Measurements from ENCODE around the gene C1R. TPM values are rescaled to one million over a fixed set of nuclear protein-coding genes. Genes with fewer than 3 reads are reported as not detected.
"Not testable (repeated sequence)": the region's sequence is repeated elsewhere in the genome, so short reads cannot be mapped to it uniquely, and the experiment has no call there.

The C1R gene
- polyA plus RNA-seq, 1 donor = 140 TPM

DNA sequence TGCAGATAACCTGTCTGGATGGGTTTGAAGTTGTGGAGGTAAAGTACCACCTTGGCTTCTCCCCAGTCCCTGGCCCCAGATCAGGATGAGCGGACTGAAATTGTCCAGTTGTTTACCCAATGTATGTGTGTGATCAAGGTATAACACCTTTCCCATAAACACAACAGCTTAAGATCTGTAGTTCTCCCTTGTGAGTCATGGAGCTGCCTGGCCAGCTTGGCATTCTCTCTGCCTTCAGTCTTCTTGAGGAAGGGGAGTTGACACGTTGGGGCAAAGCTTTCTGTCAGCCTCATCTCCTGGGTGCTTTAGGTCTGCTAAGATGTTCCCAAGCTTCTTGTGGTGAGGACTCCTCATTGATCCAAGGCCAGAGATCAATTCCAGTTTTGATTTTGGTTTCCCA is 25.6 kb downstream of the C1R start:
- no peak for DNase-seq

DNA sequence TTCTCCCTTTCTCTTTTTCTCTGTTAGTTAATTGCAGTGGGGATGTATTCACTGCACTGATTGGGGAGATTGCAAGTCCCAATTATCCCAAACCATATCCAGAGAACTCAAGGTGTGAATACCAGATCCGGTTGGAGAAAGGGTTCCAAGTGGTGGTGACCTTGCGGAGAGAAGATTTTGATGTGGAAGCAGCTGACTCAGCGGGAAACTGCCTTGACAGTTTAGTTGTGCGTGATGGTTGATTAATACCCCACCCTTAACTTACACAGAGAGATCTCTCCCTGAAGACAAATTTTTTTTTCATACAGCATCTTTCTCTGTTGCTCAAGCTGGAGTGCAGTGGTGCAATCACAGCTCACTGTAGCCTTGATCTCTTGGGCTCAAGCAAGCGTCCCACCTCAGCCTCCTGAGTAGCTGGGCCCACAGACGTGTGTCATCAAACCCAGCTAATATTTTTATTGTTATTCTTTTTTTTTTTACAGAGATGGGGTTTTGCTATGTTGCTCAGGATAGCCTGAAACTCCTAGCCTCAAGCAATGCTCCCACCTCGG is 27.1 kb downstream of the C1R start:
- no peak for DNase-seq

DNA sequence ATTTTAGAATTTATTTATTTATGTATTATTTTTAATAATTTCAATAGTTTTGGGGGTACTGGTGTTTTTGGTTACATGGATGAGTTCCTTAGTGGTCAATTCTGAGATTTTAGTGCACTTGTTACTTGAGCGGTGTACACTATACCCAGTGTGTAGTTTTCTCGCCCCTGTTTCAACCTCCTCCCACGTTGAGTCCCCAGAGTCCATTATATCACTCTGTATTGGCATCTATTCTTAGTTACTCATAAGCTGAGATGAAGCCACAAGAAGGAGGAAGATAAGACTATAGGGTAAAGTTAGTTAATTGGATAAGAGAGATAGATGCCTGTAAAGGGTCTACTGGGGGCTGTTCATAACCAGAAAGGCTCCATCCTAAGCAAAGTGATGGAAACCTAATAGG is 27.7 kb downstream of the C1R start:
- DNase-seq = no peak

DNA sequence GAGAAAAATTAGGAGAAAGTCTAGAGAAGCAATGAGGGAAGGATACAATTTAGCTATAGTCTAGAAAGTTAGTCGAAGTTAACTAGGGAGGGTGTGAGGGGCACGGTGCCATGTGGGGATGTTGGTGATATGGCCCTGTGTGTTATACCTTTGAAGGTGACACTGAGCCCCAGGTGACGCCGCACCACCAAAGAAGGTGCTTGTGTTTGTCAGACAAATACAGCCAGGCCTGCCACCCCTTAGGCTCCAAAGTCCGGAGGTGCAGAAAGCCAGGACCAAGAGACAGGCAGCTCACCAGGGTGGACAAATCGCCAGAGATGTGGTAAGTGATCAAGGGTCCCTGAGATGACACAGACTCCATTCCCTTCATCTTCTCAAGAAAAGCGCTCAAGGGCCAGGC is 30.6 kb downstream of the C1R start:
- DNase-seq = no peak

DNA sequence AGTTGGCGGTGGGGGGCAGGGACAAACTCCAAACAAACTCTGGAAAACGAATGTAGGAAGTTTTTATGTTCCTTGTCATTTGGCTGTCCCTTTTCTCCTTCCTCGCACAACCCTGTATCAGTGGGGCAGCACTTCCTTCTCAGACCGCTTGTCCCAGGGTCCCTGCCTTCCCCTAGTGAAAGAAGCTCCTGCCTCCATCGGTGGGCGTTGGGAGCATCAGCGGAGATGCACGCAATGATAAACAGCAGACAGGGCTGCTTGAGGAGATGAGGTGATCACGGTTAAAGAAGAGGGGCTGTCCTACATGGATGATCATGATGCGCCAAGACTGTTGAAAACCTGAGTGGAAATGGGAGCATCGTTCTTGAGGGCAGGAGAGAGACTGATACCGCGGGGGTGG is 31.1 kb downstream of the C1R start:
- peak; percentile 10 for DNase-seq

DNA sequence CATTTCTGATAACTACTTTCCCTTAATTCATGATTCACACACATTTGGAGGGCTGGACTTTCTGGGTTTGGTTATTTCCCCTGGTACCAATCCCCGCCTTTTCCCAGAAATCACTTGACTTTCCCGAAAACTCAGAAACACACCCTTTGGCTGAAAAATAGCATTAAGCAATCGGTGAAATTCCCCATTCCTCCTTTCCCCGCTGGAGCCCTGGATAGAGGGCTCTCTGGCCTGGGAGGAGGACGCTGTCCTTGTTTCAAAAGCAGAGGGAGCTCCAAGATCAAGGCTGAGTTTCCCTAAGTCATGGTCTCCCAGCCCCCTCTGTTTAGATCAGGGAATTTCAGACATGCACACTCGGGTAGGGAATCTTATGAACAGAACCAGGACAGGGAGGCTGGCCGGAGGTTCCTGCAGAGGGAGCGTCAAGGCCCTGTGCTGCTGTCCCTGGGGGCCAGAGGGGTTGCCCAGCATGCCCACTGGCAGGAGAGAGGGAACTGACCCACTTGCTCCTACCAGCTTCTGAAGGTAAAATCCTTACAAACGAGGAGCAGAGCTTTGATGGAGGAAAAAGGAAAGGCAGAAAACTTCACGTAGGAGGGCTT is 31.8 kb downstream of the C1R start, which contains the start of gene C1S:
TSS of gene C1S (plus strand) at position 366 of the 602 bp plus-strand sequence. CDS start 1,195 bp downstream, outside the sequence.
- DNase-seq = peak; percentile 90

DNA sequence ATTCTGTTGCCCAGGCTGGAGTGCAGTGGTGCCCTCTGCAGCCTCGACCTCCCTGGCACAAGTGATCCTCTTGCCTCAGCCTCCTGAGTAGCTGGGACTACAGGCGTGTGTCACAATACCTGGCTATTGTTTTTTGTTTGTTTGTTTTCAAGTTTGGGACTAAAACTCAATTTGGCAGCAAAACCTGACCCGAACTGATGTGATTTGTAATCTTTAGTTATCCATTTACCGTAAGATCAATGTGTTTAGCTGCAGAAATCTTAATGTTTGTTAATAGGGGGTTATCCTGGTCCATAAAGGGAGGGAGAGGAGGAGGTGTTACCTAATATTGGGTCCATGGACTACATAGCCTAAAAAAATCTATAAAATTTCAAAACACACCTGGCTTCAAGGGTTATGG is 32.5 kb downstream of the C1R start:
- no peak for DNase-seq

DNA sequence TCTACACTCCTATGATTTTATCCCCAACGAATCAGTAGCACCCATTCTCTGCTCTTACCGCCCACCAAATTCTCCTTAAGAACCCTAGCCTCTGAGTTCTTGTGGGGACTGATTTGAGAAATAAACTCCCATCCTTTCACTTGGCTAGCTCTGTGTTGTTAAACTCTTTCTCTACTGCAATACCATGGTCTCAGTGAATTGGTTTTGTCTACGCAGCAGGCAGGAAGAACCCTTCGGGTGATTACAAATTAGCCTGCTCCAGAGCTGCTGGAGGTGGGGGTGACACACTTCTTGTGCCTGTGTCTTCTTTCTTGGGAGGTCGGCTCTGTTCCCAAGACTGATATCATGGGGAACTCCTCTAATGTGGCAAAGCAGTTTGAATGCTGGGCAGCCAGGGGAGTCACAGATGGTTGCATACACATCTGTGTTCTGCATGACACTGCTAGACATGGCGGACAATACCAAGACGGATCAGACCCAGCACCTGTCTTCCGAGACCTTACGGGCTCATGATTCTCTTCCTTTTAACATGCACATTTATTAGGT is 33.3 kb downstream of the C1R start:
- DNase-seq = no peak

DNA sequence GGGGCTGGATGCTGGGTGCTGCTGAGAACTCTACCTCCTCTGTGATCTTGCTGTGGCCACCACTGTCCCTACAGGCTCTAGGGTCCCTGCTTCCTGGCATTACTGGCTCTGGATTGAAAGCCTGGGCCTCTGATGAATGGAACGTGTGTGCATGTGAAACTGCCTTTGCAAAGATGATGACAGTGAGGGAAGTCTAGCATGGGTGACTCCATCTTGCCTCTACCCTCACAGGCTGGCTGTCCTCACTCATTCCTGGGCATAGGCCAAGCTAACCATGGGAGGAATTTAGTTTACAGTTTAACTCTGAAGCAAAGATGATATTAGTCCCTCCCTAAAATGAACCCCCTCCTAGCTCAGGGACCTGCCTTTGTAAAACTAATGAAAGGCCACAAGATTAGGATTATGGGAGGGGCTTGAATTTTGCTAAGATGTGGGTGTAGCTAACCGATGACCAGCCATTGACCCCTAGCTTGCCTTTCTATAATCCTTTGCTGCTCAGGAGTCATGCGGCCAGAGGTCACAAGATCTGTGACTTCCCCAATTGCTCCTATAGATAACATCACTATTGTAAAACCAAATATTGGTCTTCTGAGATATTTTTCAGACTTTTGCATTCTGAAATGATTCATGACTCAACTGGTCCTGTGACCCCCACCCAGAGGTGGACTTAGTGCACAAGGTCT is 33.9 kb downstream of the C1R start:
- DNase-seq = no peak

DNA sequence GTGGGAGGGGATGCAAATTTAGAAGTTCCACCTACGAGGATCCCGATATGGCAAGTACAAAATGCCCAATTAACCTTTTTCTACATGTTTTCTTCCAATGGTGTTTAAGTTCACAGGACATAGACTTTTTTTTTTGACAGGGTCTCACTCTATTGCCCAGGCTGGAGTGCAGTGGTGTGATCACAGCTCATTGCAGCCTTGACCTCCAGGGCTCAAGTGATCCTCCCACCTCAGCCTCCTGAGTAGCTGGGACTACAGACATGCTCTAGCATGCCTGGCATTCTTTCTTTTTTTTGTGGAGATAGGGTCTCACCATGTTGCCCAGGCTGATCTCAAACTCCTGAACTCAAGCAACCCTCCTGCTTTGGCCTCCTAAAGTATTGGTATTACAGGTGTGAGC is 36.5 kb downstream of the C1R start:
- not testable (repeated sequence) for DNase-seq

DNA sequence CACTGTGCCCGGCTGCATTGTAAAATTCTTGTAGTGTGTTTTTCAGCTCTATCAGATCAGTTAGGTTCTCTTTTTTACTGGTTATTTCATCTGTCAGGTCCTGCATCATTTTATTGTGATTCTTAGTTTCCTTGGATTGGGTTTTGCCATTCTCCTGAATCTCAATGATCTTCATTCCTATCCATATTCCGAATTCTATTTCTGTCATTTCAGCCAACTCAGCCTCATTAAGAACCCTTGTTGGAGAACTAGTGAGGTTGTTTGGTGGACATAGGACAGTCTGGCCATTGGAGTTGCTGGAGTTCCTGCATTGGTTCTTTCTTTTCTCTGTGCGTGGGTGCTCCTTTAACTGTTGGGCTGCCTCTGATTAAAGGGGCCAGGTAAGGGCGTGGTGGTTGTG is 37.3 kb downstream of the C1R start:
- DNase-seq = no peak

DNA sequence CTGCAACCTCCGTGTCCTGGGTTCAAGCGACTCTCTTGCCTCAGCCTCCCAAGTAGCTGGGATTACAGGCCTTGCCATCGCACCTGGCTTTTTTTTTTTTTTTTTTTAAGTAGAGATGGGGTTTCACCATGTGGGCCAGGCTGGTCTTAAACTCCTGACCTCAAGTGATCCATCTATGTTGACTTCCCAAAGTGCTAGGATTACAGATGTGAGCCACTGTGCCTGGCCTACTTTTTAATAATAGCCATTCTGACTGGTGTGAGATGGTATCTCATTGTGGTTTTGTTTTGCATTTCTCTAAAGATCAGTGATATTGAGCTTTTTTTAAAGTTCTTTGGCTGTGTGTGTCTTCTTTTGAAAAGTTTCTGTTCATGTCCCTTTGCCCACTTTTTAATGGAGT is 42.3 kb downstream of the C1R start:
- DNase-seq = not testable (repeated sequence)

DNA sequence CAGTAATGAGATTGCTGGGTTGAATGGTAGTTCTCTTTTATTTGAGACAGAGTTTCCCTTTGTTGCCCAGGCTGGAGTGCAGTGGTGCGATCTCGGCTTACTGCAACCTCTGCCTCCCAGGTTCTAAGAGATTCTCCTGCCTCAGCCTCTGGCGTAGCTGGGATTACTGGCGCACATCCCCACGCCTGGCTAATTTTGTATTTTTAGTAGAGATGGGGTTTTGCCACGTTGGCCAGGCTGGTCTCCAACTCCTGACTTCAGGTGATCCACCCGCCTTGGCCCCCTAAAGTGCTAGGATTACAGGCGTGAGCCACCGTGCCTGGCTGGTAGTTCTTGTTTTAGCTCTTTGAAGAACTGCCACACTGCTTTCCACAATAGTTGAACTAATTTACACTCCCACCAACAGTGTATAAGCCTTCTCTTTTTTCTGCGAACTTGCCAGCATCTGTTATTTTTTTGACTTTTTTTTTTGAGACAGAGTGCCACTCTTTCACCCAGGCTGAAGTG is 42.7 kb downstream of the C1R start:
- DNase-seq = not testable (repeated sequence)

DNA sequence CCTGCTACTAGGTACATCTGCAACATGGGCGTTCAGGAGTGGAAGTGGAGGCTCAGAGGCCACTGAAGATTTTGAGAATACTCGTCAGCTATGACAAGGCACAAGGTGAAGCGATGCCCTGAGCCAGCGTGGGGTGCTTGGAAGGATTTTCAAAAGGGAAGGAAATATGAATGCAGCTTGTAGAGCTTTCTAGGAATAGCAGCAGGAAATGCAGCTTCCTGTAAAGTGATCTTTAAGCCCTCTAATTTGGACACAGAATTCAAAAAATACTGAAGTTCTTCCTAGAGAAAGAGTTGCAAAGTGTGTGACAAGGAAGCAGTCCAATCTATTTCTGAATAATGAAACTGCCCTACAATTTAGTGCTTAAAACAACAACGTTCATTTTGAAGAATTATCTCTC is 44.9 kb downstream of the C1R start:
- DNase-seq = no peak

DNA sequence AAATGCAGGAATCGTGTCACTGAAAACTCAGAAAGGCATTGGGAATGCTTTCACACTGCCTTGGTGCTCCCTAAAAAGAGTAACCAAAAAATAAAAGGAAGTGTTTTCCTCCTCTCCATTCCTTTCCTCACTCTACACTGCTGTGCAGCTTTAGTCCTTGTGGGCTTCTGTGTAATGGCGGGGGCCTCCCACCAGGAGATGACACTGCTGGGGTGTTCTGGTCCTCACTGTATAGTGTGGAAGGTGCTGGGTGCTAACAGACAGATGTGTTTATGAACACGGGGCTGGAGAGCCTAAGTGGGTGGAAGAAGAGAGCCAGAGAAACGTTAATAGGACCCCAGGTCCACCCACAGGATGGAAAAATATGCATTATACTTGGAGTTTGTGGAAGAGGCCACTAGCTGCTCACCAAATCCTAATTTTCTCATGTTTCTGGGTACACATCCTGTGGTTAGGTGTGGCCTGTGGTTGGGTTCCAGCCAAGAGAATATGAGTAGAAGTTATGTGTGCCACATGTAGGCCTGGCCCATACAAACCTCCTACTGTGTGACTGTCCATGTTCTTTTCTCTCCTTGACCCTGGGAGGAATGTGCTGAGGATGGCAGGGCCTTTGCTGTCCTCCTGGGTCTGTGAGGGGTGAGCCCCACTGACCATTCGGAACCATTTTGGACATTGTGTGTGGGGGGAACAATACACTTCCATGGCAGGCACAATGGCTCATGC is 45.7 kb downstream of the C1R start:
- no peak for DNase-seq

DNA sequence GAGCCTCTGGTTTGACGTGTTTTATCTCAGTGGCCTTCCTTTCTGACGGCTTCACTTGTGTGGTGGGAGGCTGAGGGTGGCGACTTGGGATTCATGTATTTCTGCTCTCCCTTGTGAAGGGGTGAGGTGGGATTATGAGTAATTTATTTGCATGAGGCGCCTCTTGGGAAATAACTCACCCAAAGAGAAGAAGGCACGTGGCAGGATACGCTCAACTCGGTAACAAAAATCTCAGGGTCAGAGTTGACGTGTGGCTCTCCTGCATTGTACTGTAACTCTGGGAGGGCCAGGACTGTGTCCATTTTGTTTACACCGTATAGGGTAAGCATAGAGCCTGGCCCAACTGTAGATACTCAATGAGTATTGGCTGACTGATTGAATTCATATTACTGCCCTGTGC is 46.3 kb downstream of the C1R start:
- no peak for DNase-seq

DNA sequence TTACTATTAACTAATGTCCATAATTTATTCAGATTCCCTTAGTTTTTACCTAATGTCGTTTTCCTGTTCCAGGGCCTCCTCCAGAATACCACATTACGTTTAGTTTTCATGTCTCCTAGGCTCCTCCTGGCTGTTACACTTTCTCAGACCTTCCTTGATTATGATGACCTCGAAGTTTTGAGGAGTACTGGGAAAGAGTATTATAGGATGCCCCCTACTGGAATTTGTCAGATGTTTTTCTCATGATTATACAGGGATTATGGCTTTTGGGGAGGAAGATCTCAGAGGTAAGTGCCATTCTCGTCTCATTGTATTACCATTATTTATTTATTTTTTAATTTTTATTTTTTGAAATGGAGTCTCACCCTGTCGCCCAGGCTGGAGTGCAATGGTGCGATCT is 49.4 kb downstream of the C1R start:
- DNase-seq = no peak

DNA sequence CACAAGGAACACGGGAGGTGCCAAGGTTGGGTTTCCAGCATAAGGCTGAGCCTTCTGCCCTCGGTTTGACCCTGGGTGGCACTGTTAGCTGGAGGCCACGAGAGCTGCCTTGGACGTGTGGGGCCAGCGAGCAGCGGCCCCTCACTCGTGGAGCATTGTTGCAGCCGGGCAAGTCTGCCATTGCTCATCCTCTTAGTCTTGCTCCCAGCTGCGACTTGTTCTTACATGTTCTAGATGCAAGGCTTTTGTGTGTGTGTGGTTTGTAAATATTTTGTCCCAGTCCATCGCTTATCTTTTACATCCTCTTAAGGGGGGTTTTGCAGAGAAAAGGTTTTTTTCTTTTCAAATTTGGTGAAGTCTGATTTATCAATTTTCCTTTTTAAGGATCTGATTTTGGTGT is 52.8 kb downstream of the C1R start:
- no peak for DNase-seq

DNA sequence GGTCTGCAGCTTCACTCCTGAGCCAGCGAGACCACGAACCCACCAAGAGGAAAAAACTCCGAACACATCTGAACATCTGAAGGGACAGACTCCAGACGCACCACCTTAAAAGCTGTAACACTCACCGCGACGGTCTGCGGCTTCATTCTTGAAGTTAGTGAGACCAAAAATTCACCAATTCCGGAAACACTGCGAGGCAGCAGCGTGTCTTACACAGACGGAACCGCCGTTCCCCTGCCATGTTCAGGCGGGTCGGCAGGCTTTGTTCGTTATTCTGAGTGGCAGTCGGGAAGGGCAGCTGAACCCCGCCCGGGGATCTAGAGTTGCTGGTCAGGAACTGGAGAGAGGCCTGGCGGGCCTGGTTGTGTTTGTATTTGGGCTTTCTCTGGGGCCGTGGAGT is 53.7 kb downstream of the C1R start:
- DNase-seq = no peak

DNA sequence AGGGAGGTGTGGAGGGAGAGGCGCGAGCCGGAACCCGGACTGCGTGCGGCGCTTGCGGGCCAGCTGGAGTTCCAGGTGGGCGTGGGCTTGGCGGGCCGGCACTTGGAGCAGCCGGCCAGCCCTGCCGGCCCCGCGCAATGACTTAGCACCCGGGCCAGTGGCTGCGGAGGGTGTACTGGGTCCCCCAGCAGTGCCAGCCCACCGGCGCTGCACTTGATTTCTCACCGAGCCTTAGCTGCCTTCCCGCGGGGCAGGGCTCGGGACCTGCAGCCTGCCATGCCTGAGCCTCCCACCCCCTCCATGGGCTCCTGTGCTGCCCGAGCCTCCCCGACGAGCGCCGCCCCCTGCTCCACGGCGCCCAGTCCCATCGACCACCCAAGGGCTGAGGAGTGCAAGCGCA is 54.8 kb downstream of the C1R start:
- DNase-seq = not testable (repeated sequence)

DNA sequence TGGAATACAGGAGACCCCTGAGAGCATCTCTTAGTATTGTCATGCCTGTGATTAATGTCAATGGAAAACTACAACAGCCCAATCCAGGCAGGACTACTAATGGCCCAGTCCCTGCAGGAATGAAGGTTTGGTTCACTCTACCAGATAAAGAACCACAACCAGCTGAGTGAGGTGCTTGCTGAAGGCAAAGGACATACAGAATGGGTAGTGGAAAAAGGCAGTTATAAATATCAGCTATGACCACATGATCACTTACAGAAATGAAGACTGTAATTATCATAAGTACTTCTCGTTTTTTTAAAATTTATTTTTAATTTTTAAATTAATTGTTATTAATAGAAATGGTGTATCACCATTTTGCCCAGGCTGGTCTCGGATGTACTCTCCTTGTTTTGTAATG is 56.8 kb downstream of the C1R start:
- DNase-seq = no peak

DNA sequence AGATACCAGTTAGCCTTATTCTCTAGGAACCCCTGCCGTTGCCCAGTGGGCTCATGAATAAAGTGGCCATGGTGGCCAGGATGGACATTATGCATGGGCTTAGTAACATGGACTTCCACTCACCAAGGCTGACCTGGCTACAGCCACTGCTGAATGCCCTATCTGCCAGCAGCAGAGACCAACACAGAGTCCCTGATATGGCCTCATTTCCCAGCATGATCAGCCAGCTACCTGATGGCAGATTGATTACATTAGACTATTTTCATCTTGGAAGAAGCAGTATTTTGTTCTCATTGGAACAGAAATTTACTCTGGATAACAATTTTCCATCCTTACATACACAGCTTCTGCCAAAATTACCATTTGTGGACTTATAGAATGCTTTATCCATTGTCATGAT is 57.8 kb downstream of the C1R start:
- no peak for DNase-seq

DNA sequence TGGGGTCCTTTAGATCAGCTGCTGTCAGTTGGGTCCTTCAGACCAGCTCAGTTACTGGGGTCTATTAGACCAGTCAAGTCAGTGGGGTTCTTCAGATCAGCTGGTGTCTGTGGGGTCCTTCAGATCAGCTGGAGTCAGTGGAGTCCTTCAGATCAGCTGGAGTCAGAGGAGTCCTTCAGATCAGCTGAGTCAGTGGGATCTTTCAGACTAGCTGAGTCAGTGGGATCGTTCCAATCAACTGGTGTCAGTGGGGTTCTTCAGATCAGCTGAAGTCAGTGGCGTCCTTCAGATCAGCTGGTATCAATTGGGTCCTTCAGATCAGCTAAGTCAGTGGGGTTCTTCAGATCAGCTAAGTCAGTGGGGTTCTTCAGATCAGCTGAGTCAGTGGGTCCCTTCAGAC is 59.3 kb downstream of the C1R start:
- DNase-seq = no peak
